Smooth muscle cell (in vitro differentiated cells): ENCODE results near the gene TMPRSS4. TPM values are rescaled to one million over a fixed set of nuclear protein-coding genes. Genes with fewer than 3 reads are reported as not detected.

ENCODE experiments used
- DNase-seq: peaks from one replicate; lab custom pipeline; 2025; ENCODE audit not compliant: unreplicated experiment; lab: John Stamatoyannopoulos, UW
- H2AFZ ChIP-seq: fragments of 200-600 bp; sonication (generic); 2 replicates; pipeline ENCODE4 v1.6.0; 2016; ENCODE audit warnings: antibody characterized with exemption, low read depth, mild to moderate bottlenecking
- H3F3A ChIP-seq: fragments of 200-600 bp; sonication (generic); 2 replicates; pipeline ENCODE4 v1.6.0; 2017; ENCODE audit warnings: antibody characterized with exemption, low read depth
- H3K27ac ChIP-seq: fragments of 200-600 bp; sonication (generic); 2 replicates; pipeline ENCODE4 v1.5.1; 2016; ENCODE audit warnings: low read depth, mild to moderate bottlenecking
- H3K27me3 ChIP-seq: fragments of 200-600 bp; sonication (generic); 2 replicates; pipeline ENCODE4 v1.6.1; 2016; ENCODE audit warnings: low read depth, mild to moderate bottlenecking
- H3K36me3 ChIP-seq: fragments of 200-600 bp; sonication (generic); 2 replicates; pipeline ENCODE4 v1.5.1; 2016; ENCODE audit warnings: low read depth
- H3K4me1 ChIP-seq: fragments of 200-600 bp; sonication (generic); 2 replicates; pipeline ENCODE4 v1.5.1; 2016; ENCODE audit warnings: low read depth
- H3K4me2 ChIP-seq: fragments of 200-600 bp; sonication (generic); 2 replicates; pipeline ENCODE4 v1.6.0; 2016; ENCODE audit warnings: mild to moderate bottlenecking
- H3K4me3 ChIP-seq: fragments of 200-600 bp; sonication (generic); 2 replicates; pipeline ENCODE4 v1.5.1; 2016; ENCODE audit warnings: mild to moderate bottlenecking
- H3K79me2 ChIP-seq: fragments of 200-600 bp; sonication (generic); 2 replicates; pipeline ENCODE4 v1.6.0; 2016; ENCODE audit warnings: low read depth, mild to moderate bottlenecking
- H3K9ac ChIP-seq: fragments of 200-600 bp; sonication (generic); 2 replicates; pipeline ENCODE4 v1.6.0; 2016; ENCODE audit warnings: low read depth
- H3K9me3 ChIP-seq: fragments of 200-600 bp; sonication (generic); replicated peaks from 2 replicates; pipeline ENCODE4 v1.5.1; 2016; ENCODE audit warnings: low read depth
- H4K20me1 ChIP-seq: fragments of 200-600 bp; sonication (generic); 2 replicates; pipeline ENCODE4 v1.6.0; 2016; ENCODE audit warnings: low read depth
- CTCF ChIP-seq: fragments of 200-600 bp; sonication (generic); IDR thresholded peaks from 2 replicates; pipeline ENCODE4 v1.5.1; 2017; ENCODE audit warnings: borderline replicate concordance, mild to moderate bottlenecking, antibody characterized with exemption; ENCODE audit not compliant: insufficient read depth, poor library complexity, severe bottlenecking
- WGBS: methylation state at CpG from one replicate; pipeline ENCODE4 v1.1.7; 2016; ENCODE audit warnings: low lambda C conversion rate; 5-methylcytosine and 5-hydroxymethylcytosine counted together
- polyA plus RNA-seq: library from polyadenylated mRNA; unstranded; fragments of >200 nt; fragmentation: Nextera tagmentation; extraction: Ambion mirVana; gene quantifications from 2 replicates; pipeline ENCODE4 v1.2.1, GENCODE V29; 2016
- total RNA-seq: library from RNA; depleted of rRNA; stranded (reverse); fragments of >200 nt; gene quantifications from 2 replicates; pipeline ENCODE4 v1.2.3, GENCODE V29; 2014

TMPRSS4 gene
- total and polyA plus RNA-seq, 2 experiments from 2014 or later, result 7.4 TPM; not detected in 1

GRCh38 chr11:118054712-118055640 lies 21.9 kb upstream of the TMPRSS4 start:
- no peak overlapping the region for H3K4me2 ChIP-seq
- TF ChIP-seq CTCF, result no peak
- H4K20me1 ChIP-seq, result no peaks in the 10 kb centered on the region
- no peaks in the 10 kb centered on the region for H3K9me3 ChIP-seq
- WGBS, result 95% methylated on average over 12 of the region's 12 CpGs
- no peak for DNase-seq
- H3K36me3 ChIP-seq, result no peaks in the 10 kb centered on the region
- no peak overlapping the region for H3K4me3 ChIP-seq
- H3K79me2 ChIP-seq, result no peaks in the 10 kb centered on the region
- H3K4me1 ChIP-seq, result no peaks in the 10 kb centered on the region
- no peaks in the 10 kb centered on the region for H3F3A ChIP-seq
- H3K27ac ChIP-seq, result no peak overlapping the region
- peaks cover 7% of the 10 kb centered on the region for H3K27me3 ChIP-seq
- H2AFZ ChIP-seq, result no peak overlapping the region
- H3K9ac ChIP-seq, result no peak overlapping the region

- WGBS, result 97% methylated on average over 7 of the region's 7 CpGs
- no peaks in the 10 kb centered on the region for H4K20me1 ChIP-seq
- no peak overlapping the region for H3K27ac ChIP-seq
- H3K4me3 ChIP-seq, result no peak overlapping the region
- no peaks in the 10 kb centered on the region for H3K9me3 ChIP-seq
- DNase-seq, result no peak
- no peak overlapping the region for H2AFZ ChIP-seq
- H3K79me2 ChIP-seq, result no peaks in the 10 kb centered on the region
- H3K36me3 ChIP-seq, result no peaks in the 10 kb centered on the region
- H3K4me1 ChIP-seq, result no peaks in the 10 kb centered on the region
- H3F3A ChIP-seq, result no peaks in the 10 kb centered on the region
- no peak for TF ChIP-seq CTCF
- no peak overlapping the region for H3K4me2 ChIP-seq
- peaks cover 7% of the 10 kb centered on the region for H3K27me3 ChIP-seq
- H3K9ac ChIP-seq, result no peak overlapping the region
These were observed 20.9 kb upstream of the TMPRSS4 start for GRCh38 chr11:118055966-118056365.

GRCh38 chr11:118056806-118057205 lies 20.1 kb upstream of the TMPRSS4 start:
- H3K9ac ChIP-seq, result no peak overlapping the region
- H3K4me2 ChIP-seq, result no peak overlapping the region
- H3K27me3 ChIP-seq, result peaks cover 7% of the 10 kb centered on the region
- H3K4me1 ChIP-seq, result no peaks in the 10 kb centered on the region
- H3F3A ChIP-seq, result no peaks in the 10 kb centered on the region
- H3K79me2 ChIP-seq, result no peaks in the 10 kb centered on the region
- no peaks in the 10 kb centered on the region for H4K20me1 ChIP-seq
- no peak for DNase-seq
- WGBS, result 92% methylated on average over 8 of the region's 8 CpGs
- TF ChIP-seq CTCF, result no peak
- no peak overlapping the region for H3K4me3 ChIP-seq
- H3K9me3 ChIP-seq, result no peaks in the 10 kb centered on the region
- H3K36me3 ChIP-seq, result no peaks in the 10 kb centered on the region
- H3K27ac ChIP-seq, result no peak overlapping the region
- H2AFZ ChIP-seq, result no peak overlapping the region
